GM23338 (cell line): ENCODE data around the gene HELZ.

Experiments
- CREB1 ChIP-seq: fragments of 250-450 bp; sonication (Bioruptor Pico); IDR thresholded peaks from 2 replicates; pipeline ENCODE4 v1.5.0; 2020; ENCODE audit warnings: low read depth, mild to moderate bottlenecking, moderate library complexity
- EZH2 ChIP-seq: fragments of 200-600 bp; sonication (generic); IDR thresholded peaks from one replicate; pipeline ENCODE4 v1.8.0; 2017; ENCODE audit warnings: antibody characterized with exemption, mild to moderate bottlenecking, low read depth; ENCODE audit not compliant: unreplicated experiment
- EZH2phosphoT487 ChIP-seq: fragments of 200-600 bp; sonication (generic); IDR thresholded peaks from one replicate; pipeline ENCODE4 v1.8.1; 2018; ENCODE audit warnings: antibody characterized with exemption; ENCODE audit not compliant: unreplicated experiment
- JUNB ChIP-seq: IDR thresholded peaks from one replicate; pipeline ENCODE4 v1.6.1; 2016; ENCODE audit warnings: antibody characterized with exemption; ENCODE audit not compliant: unreplicated experiment
- NANOG ChIP-seq: IDR thresholded peaks from 2 replicates; pipeline ENCODE4 v1.6.1; 2016; ENCODE audit warnings: antibody characterized with exemption, borderline replicate concordance
- POLR2AphosphoS5 ChIP-seq: IDR thresholded peaks from 2 replicates; pipeline ENCODE4 v1.6.1; 2016; ENCODE audit warnings: antibody characterized with exemption, low read depth
- TF ChIP-seq, protein P1 (sequence below): IDR thresholded peaks from one replicate; pipeline ENCODE4 v1.6.1; 2018; ENCODE audit warnings: antibody characterized with exemption; ENCODE audit not compliant: unreplicated experiment
- TF ChIP-seq, protein P2 (sequence below), 2 experiments: fragments of 200-600 bp in 1 of 2; sonication (generic) in 1 of 2; conservative IDR thresholded peaks; 2 replicates each; pipeline versions ENCODE4 v1.5.1 to v1.6.1; 2016 to 2017; ENCODE audit warnings: antibody characterized with exemption in 2 of 2, low read depth in 2 of 2, mild to moderate bottlenecking in 2 of 2, moderate library complexity in 1 of 2
- TF ChIP-seq, protein P3 (sequence below): fragments of 250-450 bp; sonication (Bioruptor Pico); IDR thresholded peaks from 2 replicates; pipeline ENCODE4 v1.5.0; 2020; ENCODE audit warnings: mild to moderate bottlenecking, moderate library complexity

DNA sequence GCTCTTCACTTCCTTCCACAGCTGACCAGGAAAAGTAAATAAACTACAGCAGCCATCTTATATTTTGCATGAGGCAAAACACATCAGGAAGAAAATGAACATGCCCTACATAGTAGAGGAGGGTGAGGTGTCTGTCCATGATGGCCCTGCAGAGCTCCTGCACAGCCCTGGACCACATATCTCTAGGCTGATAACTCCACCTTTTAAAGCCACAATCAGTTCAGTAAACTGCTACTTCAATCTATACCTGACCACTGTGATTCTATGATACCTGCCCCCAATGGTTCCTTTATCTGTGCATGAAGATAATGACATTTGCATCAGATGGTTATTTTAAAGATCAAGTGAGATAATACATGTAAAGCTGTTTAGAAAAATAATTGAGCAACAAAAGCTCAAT, 82.2 kb downstream of the HELZ start:
- TF ChIP-seq, protein P1, sequence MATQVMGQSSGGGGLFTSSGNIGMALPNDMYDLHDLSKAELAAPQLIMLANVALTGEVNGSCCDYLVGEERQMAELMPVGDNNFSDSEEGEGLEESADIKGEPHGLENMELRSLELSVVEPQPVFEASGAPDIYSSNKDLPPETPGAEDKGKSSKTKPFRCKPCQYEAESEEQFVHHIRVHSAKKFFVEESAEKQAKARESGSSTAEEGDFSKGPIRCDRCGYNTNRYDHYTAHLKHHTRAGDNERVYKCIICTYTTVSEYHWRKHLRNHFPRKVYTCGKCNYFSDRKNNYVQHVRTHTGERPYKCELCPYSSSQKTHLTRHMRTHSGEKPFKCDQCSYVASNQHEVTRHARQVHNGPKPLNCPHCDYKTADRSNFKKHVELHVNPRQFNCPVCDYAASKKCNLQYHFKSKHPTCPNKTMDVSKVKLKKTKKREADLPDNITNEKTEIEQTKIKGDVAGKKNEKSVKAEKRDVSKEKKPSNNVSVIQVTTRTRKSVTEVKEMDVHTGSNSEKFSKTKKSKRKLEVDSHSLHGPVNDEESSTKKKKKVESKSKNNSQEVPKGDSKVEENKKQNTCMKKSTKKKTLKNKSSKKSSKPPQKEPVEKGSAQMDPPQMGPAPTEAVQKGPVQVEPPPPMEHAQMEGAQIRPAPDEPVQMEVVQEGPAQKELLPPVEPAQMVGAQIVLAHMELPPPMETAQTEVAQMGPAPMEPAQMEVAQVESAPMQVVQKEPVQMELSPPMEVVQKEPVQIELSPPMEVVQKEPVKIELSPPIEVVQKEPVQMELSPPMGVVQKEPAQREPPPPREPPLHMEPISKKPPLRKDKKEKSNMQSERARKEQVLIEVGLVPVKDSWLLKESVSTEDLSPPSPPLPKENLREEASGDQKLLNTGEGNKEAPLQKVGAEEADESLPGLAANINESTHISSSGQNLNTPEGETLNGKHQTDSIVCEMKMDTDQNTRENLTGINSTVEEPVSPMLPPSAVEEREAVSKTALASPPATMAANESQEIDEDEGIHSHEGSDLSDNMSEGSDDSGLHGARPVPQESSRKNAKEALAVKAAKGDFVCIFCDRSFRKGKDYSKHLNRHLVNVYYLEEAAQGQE, result no peak
- no peak for TF ChIP-seq POLR2AphosphoS5
- TF ChIP-seq, protein P2, sequence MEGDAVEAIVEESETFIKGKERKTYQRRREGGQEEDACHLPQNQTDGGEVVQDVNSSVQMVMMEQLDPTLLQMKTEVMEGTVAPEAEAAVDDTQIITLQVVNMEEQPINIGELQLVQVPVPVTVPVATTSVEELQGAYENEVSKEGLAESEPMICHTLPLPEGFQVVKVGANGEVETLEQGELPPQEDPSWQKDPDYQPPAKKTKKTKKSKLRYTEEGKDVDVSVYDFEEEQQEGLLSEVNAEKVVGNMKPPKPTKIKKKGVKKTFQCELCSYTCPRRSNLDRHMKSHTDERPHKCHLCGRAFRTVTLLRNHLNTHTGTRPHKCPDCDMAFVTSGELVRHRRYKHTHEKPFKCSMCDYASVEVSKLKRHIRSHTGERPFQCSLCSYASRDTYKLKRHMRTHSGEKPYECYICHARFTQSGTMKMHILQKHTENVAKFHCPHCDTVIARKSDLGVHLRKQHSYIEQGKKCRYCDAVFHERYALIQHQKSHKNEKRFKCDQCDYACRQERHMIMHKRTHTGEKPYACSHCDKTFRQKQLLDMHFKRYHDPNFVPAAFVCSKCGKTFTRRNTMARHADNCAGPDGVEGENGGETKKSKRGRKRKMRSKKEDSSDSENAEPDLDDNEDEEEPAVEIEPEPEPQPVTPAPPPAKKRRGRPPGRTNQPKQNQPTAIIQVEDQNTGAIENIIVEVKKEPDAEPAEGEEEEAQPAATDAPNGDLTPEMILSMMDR (conservative IDR thresholded peaks at IDR 0.05; ENCODE audit: low read depth in 2 of 2), result no peak
- no peak for TF ChIP-seq NANOG
- no peak for TF ChIP-seq EZH2
- TF ChIP-seq JUNB, result no peak
- no peak for TF ChIP-seq EZH2phosphoT487
- TF ChIP-seq, protein P3, sequence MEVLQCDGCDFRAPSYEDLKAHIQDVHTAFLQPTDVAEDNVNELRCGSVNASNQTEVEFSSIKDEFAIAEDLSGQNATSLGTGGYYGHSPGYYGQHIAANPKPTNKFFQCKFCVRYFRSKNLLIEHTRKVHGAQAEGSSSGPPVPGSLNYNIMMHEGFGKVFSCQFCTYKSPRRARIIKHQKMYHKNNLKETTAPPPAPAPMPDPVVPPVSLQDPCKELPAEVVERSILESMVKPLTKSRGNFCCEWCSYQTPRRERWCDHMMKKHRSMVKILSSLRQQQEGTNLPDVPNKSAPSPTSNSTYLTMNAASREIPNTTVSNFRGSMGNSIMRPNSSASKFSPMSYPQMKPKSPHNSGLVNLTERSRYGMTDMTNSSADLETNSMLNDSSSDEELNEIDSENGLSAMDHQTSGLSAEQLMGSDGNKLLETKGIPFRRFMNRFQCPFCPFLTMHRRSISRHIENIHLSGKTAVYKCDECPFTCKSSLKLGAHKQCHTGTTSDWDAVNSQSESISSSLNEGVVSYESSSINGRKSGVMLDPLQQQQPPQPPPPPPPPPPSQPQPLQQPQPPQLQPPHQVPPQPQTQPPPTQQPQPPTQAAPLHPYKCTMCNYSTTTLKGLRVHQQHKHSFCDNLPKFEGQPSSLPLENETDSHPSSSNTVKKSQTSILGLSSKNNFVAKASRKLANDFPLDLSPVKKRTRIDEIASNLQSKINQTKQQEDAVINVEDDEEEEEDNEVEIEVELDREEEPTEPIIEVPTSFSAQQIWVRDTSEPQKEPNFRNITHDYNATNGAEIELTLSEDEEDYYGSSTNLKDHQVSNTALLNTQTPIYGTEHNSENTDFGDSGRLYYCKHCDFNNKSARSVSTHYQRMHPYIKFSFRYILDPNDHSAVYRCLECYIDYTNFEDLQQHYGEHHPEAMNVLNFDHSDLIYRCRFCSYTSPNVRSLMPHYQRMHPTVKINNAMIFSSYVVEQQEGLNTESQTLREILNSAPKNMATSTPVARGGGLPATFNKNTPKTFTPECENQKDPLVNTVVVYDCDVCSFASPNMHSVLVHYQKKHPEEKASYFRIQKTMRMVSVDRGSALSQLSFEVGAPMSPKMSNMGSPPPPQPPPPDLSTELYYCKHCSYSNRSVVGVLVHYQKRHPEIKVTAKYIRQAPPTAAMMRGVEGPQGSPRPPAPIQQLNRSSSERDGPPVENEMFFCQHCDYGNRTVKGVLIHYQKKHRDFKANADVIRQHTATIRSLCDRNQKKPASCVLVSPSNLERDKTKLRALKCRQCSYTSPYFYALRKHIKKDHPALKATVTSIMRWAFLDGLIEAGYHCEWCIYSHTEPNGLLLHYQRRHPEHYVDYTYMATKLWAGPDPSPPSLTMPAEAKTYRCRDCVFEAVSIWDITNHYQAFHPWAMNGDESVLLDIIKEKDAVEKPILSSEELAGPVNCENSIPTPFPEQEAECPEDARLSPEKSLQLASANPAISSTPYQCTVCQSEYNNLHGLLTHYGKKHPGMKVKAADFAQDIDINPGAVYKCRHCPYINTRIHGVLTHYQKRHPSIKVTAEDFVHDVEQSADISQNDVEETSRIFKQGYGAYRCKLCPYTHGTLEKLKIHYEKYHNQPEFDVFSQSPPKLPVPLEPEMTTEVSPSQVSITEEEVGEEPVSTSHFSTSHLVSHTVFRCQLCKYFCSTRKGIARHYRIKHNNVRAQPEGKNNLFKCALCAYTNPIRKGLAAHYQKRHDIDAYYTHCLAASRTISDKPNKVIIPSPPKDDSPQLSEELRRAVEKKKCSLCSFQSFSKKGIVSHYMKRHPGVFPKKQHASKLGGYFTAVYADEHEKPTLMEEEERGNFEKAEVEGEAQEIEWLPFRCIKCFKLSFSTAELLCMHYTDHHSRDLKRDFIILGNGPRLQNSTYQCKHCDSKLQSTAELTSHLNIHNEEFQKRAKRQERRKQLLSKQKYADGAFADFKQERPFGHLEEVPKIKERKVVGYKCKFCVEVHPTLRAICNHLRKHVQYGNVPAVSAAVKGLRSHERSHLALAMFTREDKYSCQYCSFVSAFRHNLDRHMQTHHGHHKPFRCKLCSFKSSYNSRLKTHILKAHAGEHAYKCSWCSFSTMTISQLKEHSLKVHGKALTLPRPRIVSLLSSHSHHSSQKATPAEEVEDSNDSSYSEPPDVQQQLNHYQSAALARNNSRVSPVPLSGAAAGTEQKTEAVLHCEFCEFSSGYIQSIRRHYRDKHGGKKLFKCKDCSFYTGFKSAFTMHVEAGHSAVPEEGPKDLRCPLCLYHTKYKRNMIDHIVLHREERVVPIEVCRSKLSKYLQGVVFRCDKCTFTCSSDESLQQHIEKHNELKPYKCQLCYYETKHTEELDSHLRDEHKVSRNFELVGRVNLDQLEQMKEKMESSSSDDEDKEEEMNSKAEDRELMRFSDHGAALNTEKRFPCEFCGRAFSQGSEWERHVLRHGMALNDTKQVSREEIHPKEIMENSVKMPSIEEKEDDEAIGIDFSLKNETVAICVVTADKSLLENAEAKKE (CRISPR knock-in tag), result no peak
- no peak for TF ChIP-seq CREB1 (CRISPR knock-in tag)
